Activated CD4-positive, alpha-beta memory T cell treated with anti-CD3 and anti-CD28 coated beads for 36 hours (primary cell): ENCODE data around the gene KCTD17. TPM values are rescaled to one million over a fixed set of nuclear protein-coding genes. Genes with fewer than 3 reads are reported as not detected.

Experiments used
- CTCF ChIA-PET: fragments of 350-600 bp; sonication (Branson Sonifier 250); formaldehyde crosslinking; loops from one replicate; lab custom pipeline; 2021; ENCODE audit warnings: antibody characterized with exemption, inconsistent platforms; lab: Charles Lee
- POLR2A ChIA-PET: fragments of 350-600 bp; sonication (Branson Sonifier 250); formaldehyde crosslinking; loops from one replicate; lab custom pipeline; 2021; ENCODE audit warnings: antibody characterized with exemption; lab: Charles Lee
- DNase-seq: peaks from one replicate; pipeline ENCODE4 v3.0.0-alpha.2; 2020
- H3K27ac Mint-ChIP-seq: one replicate; pipeline ENCODE4 v1.8.0; 2021; ENCODE audit warnings: mixed read lengths
- H3K27me3 Mint-ChIP-seq: one replicate; pipeline ENCODE4 v1.8.0; 2021; ENCODE audit warnings: mixed read lengths
- H3K36me3 Mint-ChIP-seq: one replicate; pipeline ENCODE4 v1.8.0; 2021; ENCODE audit warnings: mixed read lengths
- H3K4me1 Mint-ChIP-seq: one replicate; pipeline ENCODE4 v1.8.0; 2021; ENCODE audit warnings: low read depth, mixed read lengths
- H3K4me3 Mint-ChIP-seq: one replicate; pipeline ENCODE4 v1.8.0; 2021; ENCODE audit warnings: mild to moderate bottlenecking, mixed read lengths
- H3K9me3 Mint-ChIP-seq: one replicate; pipeline ENCODE4 v1.8.0; 2021; ENCODE audit warnings: mixed read lengths
- intact Hi-C: fragments of 100-400 bp; cut with micrococcal nuclease; formaldehyde crosslinking; loops from one replicate; pipeline ENCODE4 v1.15.1; 2023
- total RNA-seq, 2 experiments: library from RNA; stranded (reverse); gene quantifications; one replicate each; pipeline ENCODE4 v1.2.3, GENCODE V29; 2021

The KCTD17 gene
- total RNA-seq, 2 experiments from 2014 or later, result 46.0 to 47.3 TPM

GRCh38 chr22:37072673-37073072, 21.1 kb downstream of the KCTD17 start:
- Mint-ChIP-seq H3K36me3 (peaks cover 13% of the 10 kb centered on the region), H3K9me3 (no peaks in the 10 kb centered on the region), H3K27me3 (peaks cover 23% of the 10 kb centered on the region), H3K4me1 (no peaks in the 10 kb centered on the region), H3K27ac (no peak overlapping the region), H3K4me3 (no peak overlapping the region)
- intact Hi-C loops, result no loop called here
- CTCF ChIA-PET, result no interaction called here
- POLR2A ChIA-PET, result no interaction called here
- DNase-seq, result no peak

GRCh38 chr22:37074537-37074936, 23.0 kb downstream of the KCTD17 start:
- CTCF ChIA-PET, result interaction anchor here (1.0 to 1.7 kb wide), 2 partner anchors 26 to 29 kb away, joined by 3 to 4 read pairs; no protein-coding TSS in a partner anchor
- H3K4me3 Mint-ChIP-seq, result no peak overlapping the region
- POLR2A ChIA-PET, result no interaction called here
- H3K27me3 Mint-ChIP-seq, result peaks cover 11% of the 10 kb centered on the region
- peaks cover 10% of the 10 kb centered on the region for H3K36me3 Mint-ChIP-seq
- no peak overlapping the region for H3K27ac Mint-ChIP-seq
- no peaks in the 10 kb centered on the region for H3K9me3 Mint-ChIP-seq
- peaks cover 18% of the 10 kb centered on the region for H3K4me1 Mint-ChIP-seq
- intact Hi-C loops, result no loop called here
- DNase-seq, result no peak

- no peak for DNase-seq
- Mint-ChIP-seq H3K27ac (no peak overlapping the region), H3K9me3 (no peaks in the 10 kb centered on the region), H3K4me3 (no peak overlapping the region), H3K27me3 (peaks cover 6% of the 10 kb centered on the region), H3K4me1 (peaks cover 23% of the 10 kb centered on the region), H3K36me3 (peaks cover 9% of the 10 kb centered on the region)
- intact Hi-C loops, result no loop called here
- ChIA-PET POLR2A (no interaction called here), CTCF (interaction anchor here (1.7 kb wide), 1 partner anchor 29 kb away, joined by 4 read pairs; no protein-coding TSS in a partner anchor)
Measured at GRCh38 chr22:37075046-37075445, 23.5 kb downstream of the KCTD17 start.

- DNase-seq, result no peak
- POLR2A ChIA-PET, result no interaction called here
- CTCF ChIA-PET, result interaction anchor here (1.0 to 2.1 kb wide), 8 partner anchors 30 to 185 kb away, joined by 4 to 26 read pairs (median 6); partner anchors contain the start of gene IL2RB
- intact Hi-C loops, result no loop called here
- H3K36me3 Mint-ChIP-seq, result peaks cover 6% of the 10 kb centered on the region
- peaks cover 4% of the 10 kb centered on the region for H3K27me3 Mint-ChIP-seq
- H3K4me3 Mint-ChIP-seq, result no peak overlapping the region
- H3K4me1 Mint-ChIP-seq, result peaks cover 32% of the 10 kb centered on the region
- H3K27ac Mint-ChIP-seq, result no peak overlapping the region
- no peaks in the 10 kb centered on the region for H3K9me3 Mint-ChIP-seq
Measured at GRCh38 chr22:37075822-37076433, 24.4 kb downstream of the KCTD17 start.

GRCh38 chr22:37077802-37078448, 26.4 kb downstream of the KCTD17 start:
- peaks cover 4% of the 10 kb centered on the region for H3K27me3 Mint-ChIP-seq
- DNase-seq, result peak; percentile 91
- peak overlapping the region; percentile 49 for H3K4me3 Mint-ChIP-seq
- CTCF ChIA-PET, result interaction anchor here (0.7 to 5.2 kb wide), 17 partner anchors 18 to 296 kb away, joined by 3 to 91 read pairs (median 4); partner anchors contain the start of gene IL2RB
- H3K27ac Mint-ChIP-seq, result peak overlapping the region; percentile 91
- peaks cover 9% of the 10 kb centered on the region for H3K36me3 Mint-ChIP-seq
- no peaks in the 10 kb centered on the region for H3K9me3 Mint-ChIP-seq
- intact Hi-C loops, result loop anchor here (2.0 kb wide), 1 partner anchor 17 kb away; no protein-coding TSS in a partner anchor
- POLR2A ChIA-PET, result interaction anchor here (0.7 to 2.7 kb wide), 5 partner anchors 45 to 151 kb away, joined by 3 to 33 read pairs (median 4); partner anchors contain the start of gene IL2RB
- H3K4me1 Mint-ChIP-seq, result peaks cover 52% of the 10 kb centered on the region

- Mint-ChIP-seq H3K4me1 (peaks cover 62% of the 10 kb centered on the region), H3K36me3 (peaks cover 15% of the 10 kb centered on the region), H3K4me3 (peak overlapping the region; percentile 4), H3K27me3 (peaks cover 4% of the 10 kb centered on the region), H3K27ac (peak overlapping the region; percentile 91), H3K9me3 (no peaks in the 10 kb centered on the region)
- ChIA-PET CTCF (interaction anchor here (0.6 to 5.2 kb wide), 15 partner anchors 9 to 181 kb away, joined by 3 to 91 read pairs (median 5); partner anchors contain the start of gene IL2RB), POLR2A (interaction anchor here (0.6 to 3.9 kb wide), 20 partner anchors 10 to 163 kb away, joined by 3 to 99 read pairs (median 5); partner anchors contain the start of genes IL2RB and KCTD17)
- DNase-seq, result peak; percentile 40
- intact Hi-C loops, result loop anchor here (1.0 to 2.0 kb wide), 5 partner anchors 18 to 120 kb away; no protein-coding TSS in a partner anchor
Measured at GRCh38 chr22:37079158-37079557, 27.6 kb downstream of the KCTD17 start.

- Mint-ChIP-seq H3K4me1 (peaks cover 65% of the 10 kb centered on the region), H3K27ac (peak overlapping the region; percentile 91), H3K4me3 (peak overlapping the region; percentile 67), H3K9me3 (no peaks in the 10 kb centered on the region), H3K27me3 (peaks cover 4% of the 10 kb centered on the region), H3K36me3 (peaks cover 17% of the 10 kb centered on the region)
- POLR2A ChIA-PET, result interaction anchor here (0.6 to 3.9 kb wide), 23 partner anchors 9 to 163 kb away, joined by 3 to 99 read pairs (median 5); partner anchors contain the start of genes IL2RB and KCTD17
- peak; percentile 94 for DNase-seq
- intact Hi-C loops, result loop anchor here (1.0 to 2.0 kb wide), 8 partner anchors 9 to 120 kb away; no protein-coding TSS in a partner anchor
- CTCF ChIA-PET, result interaction anchor here (0.6 to 5.2 kb wide), 16 partner anchors 9 to 225 kb away, joined by 3 to 91 read pairs (median 4); partner anchors contain the start of gene IL2RB
Measured at GRCh38 chr22:37079668-37080171, 28.2 kb downstream of the KCTD17 start.

- POLR2A ChIA-PET, result interaction anchor here (0.7 to 3.9 kb wide), 15 partner anchors 9 to 162 kb away, joined by 3 to 99 read pairs (median 7); partner anchors contain the start of gene IL2RB
- Mint-ChIP-seq H3K27ac (peak overlapping the region; percentile 91), H3K9me3 (no peaks in the 10 kb centered on the region), H3K4me3 (peak overlapping the region; percentile 36), H3K4me1 (peaks cover 69% of the 10 kb centered on the region), H3K27me3 (peaks cover 2% of the 10 kb centered on the region), H3K36me3 (peaks cover 17% of the 10 kb centered on the region)
- CTCF ChIA-PET, result interaction anchor here (1.0 to 5.2 kb wide), 10 partner anchors 8 to 225 kb away, joined by 3 to 91 read pairs (median 11); partner anchors contain the start of gene IL2RB
- intact Hi-C loops, result loop anchor here (1.0 kb wide), 3 partner anchors 8 to 58 kb away; no protein-coding TSS in a partner anchor
- DNase-seq, result peak; percentile 67
Measured at GRCh38 chr22:37080438-37080837, 28.9 kb downstream of the KCTD17 start.

GRCh38 chr22:37080838-37081237, 29.3 kb downstream of the KCTD17 start:
- DNase-seq, result no peak
- peaks cover 17% of the 10 kb centered on the region for H3K36me3 Mint-ChIP-seq
- H3K27ac Mint-ChIP-seq, result peak overlapping the region; percentile 91
- POLR2A ChIA-PET, result interaction anchor here (0.7 to 3.9 kb wide), 14 partner anchors 10 to 163 kb away, joined by 3 to 99 read pairs (median 4); partner anchors contain the start of genes IL2RB and RAC2
- H3K27me3 Mint-ChIP-seq, result peaks cover 2% of the 10 kb centered on the region
- H3K4me3 Mint-ChIP-seq, result no peak overlapping the region
- H3K9me3 Mint-ChIP-seq, result no peaks in the 10 kb centered on the region
- intact Hi-C loops, result loop anchor here (1.0 kb wide), 3 partner anchors 7 to 57 kb away; no protein-coding TSS in a partner anchor
- CTCF ChIA-PET, result interaction anchor here (0.6 to 5.2 kb wide), 5 partner anchors 14 to 118 kb away, joined by 3 to 91 read pairs (median 24); no protein-coding TSS in a partner anchor
- H3K4me1 Mint-ChIP-seq, result peaks cover 69% of the 10 kb centered on the region

- peak overlapping the region; percentile 91 for H3K27ac Mint-ChIP-seq
- peaks cover 19% of the 10 kb centered on the region for H3K36me3 Mint-ChIP-seq
- peaks cover 69% of the 10 kb centered on the region for H3K4me1 Mint-ChIP-seq
- peak; percentile 79 for DNase-seq
- H3K9me3 Mint-ChIP-seq, result no peaks in the 10 kb centered on the region
- H3K27me3 Mint-ChIP-seq, result no peaks in the 10 kb centered on the region
- CTCF ChIA-PET, result interaction anchor here (1.2 to 5.2 kb wide), 5 partner anchors 12 to 117 kb away, joined by 3 to 91 read pairs (median 12); no protein-coding TSS in a partner anchor
- peak overlapping the region; percentile 4 for H3K4me3 Mint-ChIP-seq
- intact Hi-C loops, result no loop called here
- POLR2A ChIA-PET, result interaction anchor here (0.6 to 3.9 kb wide), 14 partner anchors 8 to 147 kb away, joined by 3 to 99 read pairs (median 4); partner anchors contain the start of genes IL2RB and TMPRSS6
Measured at GRCh38 chr22:37082251-37082873, 30.8 kb downstream of the KCTD17 start.

GRCh38 chr22:37083914-37084313, 32.4 kb downstream of the KCTD17 start:
- H3K4me1 Mint-ChIP-seq, result peaks cover 73% of the 10 kb centered on the region
- POLR2A ChIA-PET, result no interaction called here
- intact Hi-C loops, result no loop called here
- H3K27ac Mint-ChIP-seq, result peak overlapping the region; percentile 91
- no peaks in the 10 kb centered on the region for H3K9me3 Mint-ChIP-seq
- peak overlapping the region; percentile 45 for H3K4me3 Mint-ChIP-seq
- no peak for DNase-seq
- CTCF ChIA-PET, result no interaction called here
- peaks cover 22% of the 10 kb centered on the region for H3K36me3 Mint-ChIP-seq
- H3K27me3 Mint-ChIP-seq, result no peaks in the 10 kb centered on the region
